H1 (cell line): ENCODE measurements around the gene BOLL. TPM values are rescaled to one million over a fixed set of nuclear protein-coding genes. Genes with fewer than 3 reads are reported as not detected.

Experiments
- ASH2L ChIP-seq: fragments of 200-600, 300-600 bp; sonication (generic); IDR thresholded peaks from one replicate; pipeline ENCODE4 v1.7.1; 2017; ENCODE audit warnings: low read length
- BACH1 ChIP-seq: IDR thresholded peaks from 2 replicates; pipeline ENCODE4 v1.6.1; 2012; ENCODE audit warnings: low read length, improper control_type of control experiment
- CREB1 ChIP-seq: IDR thresholded peaks from 2 replicates; pipeline ENCODE4 v1.6.1; 2012; ENCODE audit warnings: inconsistent platforms
- CTCF ChIP-seq, 3 experiments: IDR thresholded peaks; 1 replicate in 2 of 3; 2 replicates in 1 of 3; pipeline versions ENCODE4 v1.5.1 to v1.6.1; 2011; ENCODE audit warnings: low read length in 3 of 3, mild to moderate bottlenecking in 3 of 3, inconsistent platforms in 2 of 3, low read depth in 1 of 3, moderate library complexity in 1 of 3; ENCODE audit not compliant: insufficient read depth in 1 of 3; ENCODE audit errors: control extremely low read depth in 1 of 3
- EZH2 ChIP-seq: fragments of 200-600 bp; sonication (generic); IDR thresholded peaks from 2 replicates; pipeline ENCODE4 v1.7.1; 2012; ENCODE audit warnings: low read depth, mild to moderate bottlenecking, moderate library complexity, low read length, inconsistent platforms; ENCODE audit not compliant: severe bottlenecking
- HDAC2 ChIP-seq, 2 experiments: fragments of 300-600 bp in 1 of 2; sonication (generic) in 1 of 2; IDR thresholded peaks; 2 replicates each; pipeline ENCODE4 v1.6.1; 2011 to 2012; ENCODE audit warnings: low read depth in 2 of 2, low read length in 2 of 2, mild to moderate bottlenecking in 2 of 2, moderate library complexity in 2 of 2, borderline replicate concordance in 1 of 2, inconsistent platforms in 1 of 2
- JUND ChIP-seq: IDR thresholded peaks from 2 replicates; pipeline ENCODE4 v1.6.1; 2011; ENCODE audit warnings: mild to moderate bottlenecking, improper control_type of control experiment, low read length
- KDM1A ChIP-seq: fragments of 200-600, 300-600 bp; sonication (generic); IDR thresholded peaks from 2 replicates; pipeline ENCODE4 v1.7.1; 2016; ENCODE audit warnings: mild to moderate bottlenecking, low read length, borderline replicate concordance
- KDM5A ChIP-seq: fragments of 200-600 bp; IDR thresholded peaks from 2 replicates; pipeline ENCODE4 v1.7.1; 2012; ENCODE audit warnings: mild to moderate bottlenecking, low read length, inconsistent platforms, mixed read lengths
- MAX ChIP-seq: IDR thresholded peaks from 2 replicates; pipeline ENCODE4 v1.6.1; 2012; ENCODE audit warnings: inconsistent platforms
- POLR2A ChIP-seq, 2 experiments: IDR thresholded peaks; 1 replicate in 1 of 2; 2 replicates in 1 of 2; pipeline ENCODE4 v1.6.1; 2011; ENCODE audit warnings: low read depth in 2 of 2, low read length in 2 of 2, mild to moderate bottlenecking in 2 of 2; ENCODE audit errors: control extremely low read depth in 1 of 2
- POLR2AphosphoS5 ChIP-seq: IDR thresholded peaks from 2 replicates; pipeline ENCODE4 v1.6.1; 2011; ENCODE audit warnings: low read depth, low read length
- POU5F1 ChIP-seq: IDR thresholded peaks from 2 replicates; pipeline ENCODE4 v1.6.1; 2011; ENCODE audit warnings: low read depth, mild to moderate bottlenecking, low read length, moderate library complexity
- RAD21 ChIP-seq, 2 experiments: IDR thresholded peaks in 1 of 2; conservative IDR thresholded peaks in 1 of 2; 2 replicates each; pipeline ENCODE4 v1.6.1; 2011; ENCODE audit warnings: low read depth in 2 of 2, low read length in 2 of 2, improper control_type of control experiment in 1 of 2, inconsistent platforms in 1 of 2, mild to moderate bottlenecking in 1 of 2, moderate library complexity in 1 of 2
- RBBP5 ChIP-seq: IDR thresholded peaks from 2 replicates; pipeline ENCODE4 v1.7.1; 2012; ENCODE audit warnings: low read depth, mild to moderate bottlenecking, inconsistent platforms, low read length, moderate library complexity, borderline replicate concordance
- SRF ChIP-seq: IDR thresholded peaks from 2 replicates; pipeline ENCODE4 v1.6.1; 2011; ENCODE audit warnings: mild to moderate bottlenecking, low read depth, low read length, moderate library complexity
- YY1 ChIP-seq: IDR thresholded peaks from 2 replicates; pipeline ENCODE4 v1.6.1; 2011; ENCODE audit warnings: low read depth, mild to moderate bottlenecking, low read length
- polyA plus RNA-seq, 7 experiments: library from polyadenylated mRNA; depleted of rRNA in 3 of 7; stranded (reverse) in 5 of 7; unstranded in 2 of 7; fragments of >200 nt in 5 of 7; fragments of 200-250 nt in 2 of 7; gene quantifications; 1 replicate in 5 of 7; 2 replicates in 1 of 7; 4 replicates in 1 of 7; pipeline versions ENCODE4 v1.2.1 to v1.2.3, GENCODE V29; 2011 to 2013; ENCODE audit warnings: missing spikeins in 2 of 7, mixed read lengths in 2 of 7
- total RNA-seq: library from RNA; stranded (reverse); fragmentation: NEBNext Ultra II Directional; extraction: Animal tissue kit (Norgen Biotek cat#: 25700); gene quantifications from 2 replicates; pipeline ENCODE4 v1.2.1, GENCODE V29; 2021

BOLL gene
- total and polyA plus RNA-seq, 2 of the 8 experiments (the other 6 are each of a cell fraction or from before 2014, with no cell fraction given) = not detected

- TF ChIP-seq CTCF (IDR thresholded peaks at IDR 0.05; ENCODE audit: control extremely low read depth in 1 of 3, insufficient read depth in 1 of 3, low read depth in 1 of 3, low read length in 3 of 3) = peak; percentile 92 to 97 (median 93)
- TF ChIP-seq MAX = peak; percentile 90
- TF ChIP-seq KDM5A = no peak
- peak; percentile 52 for TF ChIP-seq ASH2L
- peak; percentile 25 for TF ChIP-seq EZH2
- TF ChIP-seq SRF = no peak
- TF ChIP-seq HDAC2 (IDR thresholded peaks at IDR 0.05; ENCODE audit: borderline replicate concordance in 1 of 2, low read depth in 2 of 2, low read length in 2 of 2) = peak; percentile 41 to 77; a peak in 2 of 4 replicates
- peak; percentile 52 to 70; a peak in 3 of 4 replicates for TF ChIP-seq RAD21 (IDR thresholded peaks at IDR 0.05 in 1 of 2, conservative IDR thresholded peaks at IDR 0.05 in 1 of 2; ENCODE audit: low read depth in 2 of 2, low read length in 2 of 2)
- no peak for TF ChIP-seq RBBP5
- peak; percentile 47; the same call in 1 of the 2 replicates for TF ChIP-seq YY1
- TF ChIP-seq JUND = 0 out of 2 replicates have a peak, but pooled peaks have one; percentile 38
- no peak for TF ChIP-seq POLR2AphosphoS5
- TF ChIP-seq KDM1A = no peak
- TF ChIP-seq POLR2A (IDR thresholded peaks at IDR 0.05; ENCODE audit: control extremely low read depth in 1 of 2, low read depth in 2 of 2, low read length in 2 of 2) = no peak
- TF ChIP-seq BACH1 = peak; percentile 51; the same call in 1 of the 2 replicates
- peak; percentile 68 for TF ChIP-seq CREB1
- no peak for TF ChIP-seq POU5F1
These were observed 1.1 kb upstream of the BOLL start (continued) for GRCh38 chr2:197786010-197786877.
